Tibial artery (tissue), 4 donors: ENCODE measurements around the gene MACF1.

Source experiments
- DNase-seq, 2 donors: peaks; one replicate each; pipeline ENCODE4 v3.0.0-alpha.2; 2019
- H3K27ac ChIP-seq, 2 donors: fragments of 200-600 bp; sonication (generic) in 1 of 2; 1 replicate in 1 of 2; 2 replicates in 1 of 2; pipeline ENCODE4 v1.5.1; 2018 to 2019; ENCODE audit warnings: mild to moderate bottlenecking in 1 of 2
- H3K27me3 ChIP-seq, 2 donors: fragments of 200-600 bp; sonication (generic) in 1 of 2; one replicate each; pipeline versions ENCODE4 v1.5.1 to v1.6.0; 2016 to 2019
- H3K36me3 ChIP-seq, 3 donors: fragments of 200-600 bp; sonication (generic) in 2 of 3; one replicate each; pipeline ENCODE4 v1.5.1; 2016 to 2019; ENCODE audit warnings: mild to moderate bottlenecking in 2 of 3
- H3K4me1 ChIP-seq, 4 donors: fragments of 200-600 bp; sonication (generic) in 2 of 4; 1 replicate in 3 of 4; 2 replicates in 1 of 4; pipeline ENCODE4 v1.5.1; 2016 to 2019
- H3K4me3 ChIP-seq, 2 donors: fragments of 200-600 bp; sonication (generic) in 1 of 2; 1 replicate in 1 of 2; 2 replicates in 1 of 2; pipeline ENCODE4 v1.5.1; 2018 to 2019; ENCODE audit warnings: mild to moderate bottlenecking in 2 of 2
- H3K9me3 ChIP-seq, 3 donors: fragments of 200-600 bp; sonication (generic) in 1 of 3; one replicate each; pipeline ENCODE4 v1.5.1; 2016 to 2019
- CTCF ChIP-seq, 2 experiments: fragments of 200-600 bp in 1 of 2; fragments of 450-650 bp in 1 of 2; IDR thresholded peaks; one replicate each; pipeline ENCODE4 v1.5.1; 2017 to 2019; ENCODE audit warnings: antibody characterized with exemption in 2 of 2, mild to moderate bottlenecking in 1 of 2, moderate library complexity in 1 of 2
- intact Hi-C: fragments of 100-400 bp; cut with DNase I; formaldehyde crosslinking; loops from one replicate; pipeline ENCODE4 v1.15.0; 2023; ENCODE audit warnings: low total_unique reads

Gene MACF1

GRCh38 chr1:39266269-39266668 is 61.8 kb downstream of the MACF1 start:
- Histone ChIP-seq H3K27me3 (no peaks in the 10 kb centered on the region), H3K4me3 (no peak overlapping the region), H3K27ac (peak overlapping the region in 1 of 2 donors; percentile 75), H3K36me3 (no peaks in the 10 kb centered on the region), H3K9me3 (no peaks in the 10 kb centered on the region), H3K4me1 (peaks cover 0 to 73% (median 40%) of the 10 kb centered on the region in 4 donors)
- DNase-seq, result no peak
- intact Hi-C loops, result loop anchor here (10.0 kb wide), 1 partner anchor 149 kb away; no protein-coding TSS in a partner anchor
- TF ChIP-seq CTCF (IDR thresholded peaks at IDR 0.05), result peak in 1 of 2 experiments; percentile 16

GRCh38 chr1:39266792-39267191 is 62.3 kb downstream of the MACF1 start:
- no peak for TF ChIP-seq CTCF (IDR thresholded peaks at IDR 0.05)
- Histone ChIP-seq H3K36me3 (no peaks in the 10 kb centered on the region), H3K4me1 (peaks cover 0 to 73% (median 46%) of the 10 kb centered on the region in 4 donors), H3K9me3 (no peaks in the 10 kb centered on the region), H3K27me3 (no peaks in the 10 kb centered on the region), H3K4me3 (no peak overlapping the region), H3K27ac (peak overlapping the region; percentile 75 to 77)
- intact Hi-C loops, result loop anchor here (10.0 kb wide), 1 partner anchor 148 kb away; no protein-coding TSS in a partner anchor
- DNase-seq, result no peak

- intact Hi-C loops, result loop anchor here (10.0 kb wide), 1 partner anchor 147 kb away; no protein-coding TSS in a partner anchor
- TF ChIP-seq CTCF (IDR thresholded peaks at IDR 0.05), result no peak
- DNase-seq, result peak; percentile 47 to 70
- peak overlapping the region; percentile 44 to 53 for H3K4me3 ChIP-seq
- no peaks in the 10 kb centered on the region for H3K36me3 ChIP-seq
- H3K9me3 ChIP-seq, result no peaks in the 10 kb centered on the region
- H3K27ac ChIP-seq, result peak overlapping the region; percentile 75 to 77
- no peaks in the 10 kb centered on the region for H3K27me3 ChIP-seq
- H3K4me1 ChIP-seq, result peaks cover 0 to 74% (median 48%) of the 10 kb centered on the region in 4 donors
These were observed 63.7 kb downstream of the MACF1 start for GRCh38 chr1:39268112-39268581.

GRCh38 chr1:39268906-39269305 is 64.4 kb downstream of the MACF1 start:
- Histone ChIP-seq H3K27me3 (no peaks in the 10 kb centered on the region), H3K9me3 (no peaks in the 10 kb centered on the region), H3K27ac (peak overlapping the region; percentile 75 to 77), H3K4me3 (peak overlapping the region; percentile 44 to 53), H3K36me3 (no peaks in the 10 kb centered on the region), H3K4me1 (peaks cover 0 to 80% (median 50%) of the 10 kb centered on the region in 4 donors)
- no peak for DNase-seq
- intact Hi-C loops, result loop anchor here (10.0 kb wide), 1 partner anchor 146 kb away; no protein-coding TSS in a partner anchor
- TF ChIP-seq CTCF (IDR thresholded peaks at IDR 0.05), result no peak

GRCh38 chr1:39269349-39269748 is 64.9 kb downstream of the MACF1 start:
- intact Hi-C loops, result loop anchor here (10.0 kb wide), 1 partner anchor 145 kb away; no protein-coding TSS in a partner anchor
- no peak for TF ChIP-seq CTCF (IDR thresholded peaks at IDR 0.05)
- no peaks in the 10 kb centered on the region for H3K27me3 ChIP-seq
- H3K36me3 ChIP-seq, result no peaks in the 10 kb centered on the region
- H3K27ac ChIP-seq, result peak overlapping the region; percentile 75 to 77
- peak overlapping the region; percentile 44 to 53 for H3K4me3 ChIP-seq
- peaks cover 0 to 82% (median 51%) of the 10 kb centered on the region in 4 donors for H3K4me1 ChIP-seq
- DNase-seq, result no peak
- no peaks in the 10 kb centered on the region for H3K9me3 ChIP-seq
